HUES48 (cell line): ENCODE measurements around the gene PRKCA.
"Not testable (repeated sequence)": the region's sequence is repeated elsewhere in the genome, so short reads cannot be mapped to it uniquely, and the experiment has no call there.

Experiments used
- H3K27ac ChIP-seq: one replicate; pipeline ENCODE4 v1.7.0; 2013; ENCODE audit warnings: low read depth, low read length, inconsistent platforms
- H3K27me3 ChIP-seq: 2 replicates; pipeline ENCODE4 v1.6.1; 2013; ENCODE audit warnings: mild to moderate bottlenecking, low read length; ENCODE audit not compliant: control insufficient read depth, insufficient read depth
- H3K36me3 ChIP-seq: 2 replicates; pipeline ENCODE4 v1.6.1; 2013; ENCODE audit warnings: low read length; ENCODE audit not compliant: control insufficient read depth, insufficient read depth
- H3K4me1 ChIP-seq: 2 replicates; pipeline ENCODE4 v1.6.1; 2013; ENCODE audit warnings: mild to moderate bottlenecking, low read length; ENCODE audit not compliant: control insufficient read depth, insufficient read depth
- H3K4me3 ChIP-seq: 2 replicates; pipeline ENCODE4 v1.5.1; 2013; ENCODE audit warnings: mild to moderate bottlenecking, low read depth, low read length
- H3K9ac ChIP-seq: 2 replicates; pipeline ENCODE4 v1.6.1; 2013; ENCODE audit warnings: mild to moderate bottlenecking, low read depth, low read length, moderate library complexity
- H3K9me3 ChIP-seq: 2 replicates; pipeline ENCODE4 v1.6.1; 2013; ENCODE audit warnings: low read length; ENCODE audit not compliant: control insufficient read depth, insufficient read depth

The PRKCA gene

DNA sequence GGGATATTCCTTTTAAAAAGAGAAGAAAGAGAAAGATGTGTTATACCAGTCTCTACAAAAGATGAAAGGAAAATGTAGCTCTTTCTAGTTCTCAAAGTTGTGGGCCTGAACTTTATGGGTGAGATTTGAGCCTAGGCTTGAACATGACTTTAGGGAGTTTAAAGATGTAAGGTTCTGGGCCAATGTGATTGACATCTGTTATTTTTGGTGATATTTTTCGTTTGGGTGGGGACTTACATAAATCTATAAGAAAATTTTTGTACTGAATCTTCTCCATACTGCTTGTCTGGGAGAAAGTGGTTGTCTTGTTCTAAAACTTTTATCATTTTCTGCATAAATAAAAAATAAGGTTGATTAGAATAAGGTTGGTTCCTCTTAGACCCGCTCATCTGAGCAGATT, 4.8 kb downstream of the PRKCA start:
- Histone ChIP-seq H3K27ac (no peak overlapping the region), H3K4me1 (peaks cover 40% of the 10 kb centered on the region), H3K9ac (no peak overlapping the region), H3K36me3 (no peaks in the 10 kb centered on the region), H3K9me3 (no peaks in the 10 kb centered on the region), H3K27me3 (no peaks in the 10 kb centered on the region; the same call in 1 of the 2 replicates), H3K4me3 (no peak overlapping the region)

DNA sequence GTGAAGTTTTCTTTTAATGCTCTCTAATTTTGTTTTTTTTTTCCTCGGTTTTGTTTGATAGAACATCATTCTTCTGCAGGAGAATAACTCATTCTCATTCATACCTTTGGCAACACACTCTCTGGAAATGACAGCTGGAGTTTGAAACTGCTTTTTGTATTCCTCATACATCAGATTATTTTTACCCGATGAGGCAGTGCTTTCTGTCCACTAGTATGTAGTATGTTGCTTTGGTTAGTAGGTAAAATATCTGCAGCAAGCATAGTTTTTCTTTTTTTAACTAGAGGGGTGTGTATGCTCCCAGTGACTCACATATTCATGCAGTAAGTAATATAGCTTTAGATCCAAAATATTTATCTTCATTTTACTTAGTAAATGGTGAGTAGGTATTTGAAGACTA, 6.4 kb downstream of the PRKCA start:
- H3K9me3 ChIP-seq, result no peaks in the 10 kb centered on the region
- H3K9ac ChIP-seq, result no peak overlapping the region
- no peak overlapping the region for H3K27ac ChIP-seq
- no peak overlapping the region for H3K4me3 ChIP-seq
- no peaks in the 10 kb centered on the region for H3K36me3 ChIP-seq
- no peaks in the 10 kb centered on the region; the same call in 1 of the 2 replicates for H3K27me3 ChIP-seq
- H3K4me1 ChIP-seq, result peaks cover 40% of the 10 kb centered on the region

DNA sequence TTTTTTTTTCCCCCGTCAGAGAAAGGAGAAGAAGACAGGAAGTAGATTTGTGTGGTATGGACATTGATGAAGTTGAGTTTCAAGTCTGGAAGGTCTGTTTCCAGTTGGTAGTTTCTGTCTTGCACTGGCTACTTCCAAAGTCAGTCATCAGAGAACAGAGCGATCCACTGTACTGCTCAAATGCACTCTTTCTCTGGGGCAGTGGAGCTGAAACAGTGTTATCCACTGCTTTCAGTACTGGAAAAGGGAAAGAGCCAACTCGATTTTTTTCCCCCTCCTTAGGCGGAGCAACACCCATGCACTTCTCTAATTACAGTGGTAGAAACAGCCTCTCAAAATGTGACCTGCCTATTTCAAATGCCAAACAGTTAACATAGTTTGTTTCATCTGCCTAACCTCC, 7.4 kb downstream of the PRKCA start:
- Histone ChIP-seq H3K36me3 (no peaks in the 10 kb centered on the region), H3K27me3 (no peaks in the 10 kb centered on the region), H3K27ac (no peak overlapping the region), H3K9ac (no peak overlapping the region), H3K9me3 (no peaks in the 10 kb centered on the region), H3K4me3 (no peak overlapping the region), H3K4me1 (peaks cover 31% of the 10 kb centered on the region)

DNA sequence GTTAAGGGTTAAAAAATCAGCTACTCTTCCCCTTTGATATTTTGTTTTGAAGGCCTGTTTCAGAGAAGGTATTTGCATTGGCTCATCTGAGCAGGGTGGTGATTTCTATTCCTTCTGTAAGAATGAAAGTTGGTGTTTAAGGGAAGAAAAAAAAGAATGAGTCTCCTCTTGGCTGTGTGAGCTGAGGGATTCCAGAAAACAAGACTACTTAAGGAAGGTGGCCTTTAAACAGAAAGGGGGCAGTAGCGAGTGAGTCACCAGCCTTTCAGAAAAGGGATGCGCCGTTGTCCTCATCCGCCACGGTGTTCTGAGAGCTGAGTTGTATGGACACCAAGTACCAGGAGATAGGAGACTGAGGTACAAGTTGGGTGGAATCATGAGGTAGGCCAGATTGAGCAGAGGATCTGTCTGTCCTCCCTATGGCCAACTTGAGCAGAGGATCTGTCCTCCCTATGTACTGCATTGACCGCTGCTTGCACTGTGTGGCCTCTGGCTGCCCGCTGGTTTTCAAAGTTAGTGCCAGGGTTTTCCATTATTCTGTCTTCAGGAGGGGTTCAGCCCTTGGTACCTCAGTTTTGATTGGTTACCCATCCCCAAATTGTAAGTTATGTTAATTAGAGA, 8.2 kb downstream of the PRKCA start:
- Histone ChIP-seq H3K9me3 (no peaks in the 10 kb centered on the region), H3K27ac (no peak overlapping the region), H3K4me3 (no peak overlapping the region), H3K27me3 (no peaks in the 10 kb centered on the region), H3K36me3 (no peaks in the 10 kb centered on the region), H3K9ac (no peak overlapping the region), H3K4me1 (peaks cover 26% of the 10 kb centered on the region)

DNA sequence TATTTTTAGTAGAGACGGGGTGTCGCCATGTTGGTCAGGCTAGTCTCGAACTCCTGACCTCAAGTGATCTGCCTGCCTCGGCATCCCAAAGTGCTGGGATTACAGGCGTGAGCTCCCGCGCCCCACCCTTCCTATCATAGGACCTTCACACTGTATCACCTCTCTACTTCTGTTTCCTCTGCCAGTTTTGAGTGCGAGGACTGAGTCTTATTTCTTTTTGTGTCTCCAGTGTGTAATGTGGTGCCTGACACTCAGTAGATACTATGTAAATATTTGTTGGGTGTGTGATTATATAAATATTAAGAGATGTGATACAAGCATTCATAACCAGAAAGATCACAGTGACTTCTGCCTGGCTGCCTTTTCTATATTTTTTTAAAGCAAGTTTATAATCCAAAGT, 10.5 kb downstream of the PRKCA start:
- H3K27ac ChIP-seq, result no peak overlapping the region
- no peaks in the 10 kb centered on the region for H3K27me3 ChIP-seq
- H3K9me3 ChIP-seq, result no peaks in the 10 kb centered on the region
- H3K36me3 ChIP-seq, result no peaks in the 10 kb centered on the region
- no peak overlapping the region for H3K9ac ChIP-seq
- H3K4me1 ChIP-seq, result peaks cover 12% of the 10 kb centered on the region
- H3K4me3 ChIP-seq, result no peak overlapping the region

DNA sequence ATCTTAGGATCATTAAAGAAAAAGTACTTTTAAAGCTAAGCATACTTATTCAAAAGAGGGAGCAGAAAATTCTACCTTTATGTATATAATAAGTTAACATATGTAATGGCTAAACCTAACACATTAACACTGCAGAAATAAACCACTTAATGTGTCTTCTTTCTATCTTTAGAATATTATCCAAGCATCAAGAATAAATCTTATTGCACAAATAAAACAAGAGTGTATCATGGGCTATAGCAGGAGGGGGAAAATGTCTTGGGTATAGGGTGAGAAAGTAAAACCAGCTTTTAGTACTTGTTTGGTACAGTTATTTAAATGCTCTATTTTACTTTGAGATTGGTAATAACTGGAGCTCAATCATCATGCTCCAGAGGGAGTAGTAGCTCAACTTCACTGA, 10.9 kb downstream of the PRKCA start:
- H3K9ac ChIP-seq, result no peak overlapping the region
- no peak overlapping the region for H3K4me3 ChIP-seq
- no peaks in the 10 kb centered on the region for H3K27me3 ChIP-seq
- no peak overlapping the region for H3K27ac ChIP-seq
- H3K36me3 ChIP-seq, result no peaks in the 10 kb centered on the region
- H3K9me3 ChIP-seq, result no peaks in the 10 kb centered on the region
- peaks cover 12% of the 10 kb centered on the region for H3K4me1 ChIP-seq

DNA sequence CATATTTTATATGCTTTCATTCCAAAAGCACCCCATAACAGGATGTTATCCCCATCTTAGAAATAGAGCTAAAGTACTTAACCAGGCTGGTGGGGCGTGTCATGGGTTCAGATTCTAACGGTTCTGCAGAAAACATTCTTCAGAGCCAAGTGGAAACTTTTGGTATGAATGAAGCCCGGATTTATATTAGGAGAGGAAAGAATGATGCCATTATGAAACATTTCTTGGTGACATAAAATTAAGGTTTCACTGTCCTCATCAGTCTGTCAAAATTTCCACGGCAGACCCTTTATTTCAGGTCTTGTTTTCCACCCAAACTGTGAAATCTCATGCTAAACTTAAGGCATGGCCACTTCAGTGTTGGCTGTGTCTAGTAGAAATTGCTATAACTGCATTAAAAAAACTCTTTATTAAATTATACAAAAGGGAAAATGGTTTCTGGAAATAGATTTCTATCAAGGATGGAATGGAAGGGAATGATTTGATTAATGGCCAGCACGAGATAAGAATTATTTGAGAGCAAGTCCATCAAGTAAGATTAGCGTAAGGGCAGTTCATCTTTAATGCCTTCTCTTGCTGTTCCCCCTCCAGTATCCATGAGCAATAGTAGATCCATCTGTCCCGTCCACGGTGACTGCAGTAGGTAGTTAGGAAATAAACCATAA, 11.7 kb downstream of the PRKCA start:
- H3K9ac ChIP-seq, result no peak overlapping the region
- no peaks in the 10 kb centered on the region for H3K27me3 ChIP-seq
- H3K27ac ChIP-seq, result no peak overlapping the region
- H3K4me3 ChIP-seq, result no peak overlapping the region
- H3K36me3 ChIP-seq, result no peaks in the 10 kb centered on the region
- peaks cover 12% of the 10 kb centered on the region for H3K4me1 ChIP-seq
- H3K9me3 ChIP-seq, result no peaks in the 10 kb centered on the region

DNA sequence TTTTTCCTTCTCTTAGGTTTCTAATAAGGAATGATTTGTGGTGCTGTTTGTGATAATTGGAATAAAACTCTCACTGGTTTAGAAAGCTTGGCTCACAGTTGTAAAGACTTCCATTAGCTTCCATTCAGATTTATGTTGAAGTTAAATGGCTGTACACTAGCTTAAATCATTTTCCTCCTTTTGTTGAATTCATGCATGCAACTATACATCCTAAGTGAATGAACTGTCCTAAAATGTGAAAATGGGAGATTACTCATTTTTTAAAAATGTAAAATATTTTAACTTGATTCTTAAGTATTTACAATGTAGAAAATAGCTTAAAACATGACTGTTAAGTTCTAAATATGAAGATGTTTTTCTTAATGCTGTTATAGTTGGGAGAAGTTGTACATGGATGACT, 15.2 kb downstream of the PRKCA start:
- no peaks in the 10 kb centered on the region for H3K36me3 ChIP-seq
- H3K9ac ChIP-seq, result no peak overlapping the region
- H3K9me3 ChIP-seq, result no peaks in the 10 kb centered on the region
- no peaks in the 10 kb centered on the region for H3K27me3 ChIP-seq
- H3K4me3 ChIP-seq, result no peak overlapping the region
- no peak overlapping the region for H3K27ac ChIP-seq
- no peaks in the 10 kb centered on the region for H3K4me1 ChIP-seq

DNA sequence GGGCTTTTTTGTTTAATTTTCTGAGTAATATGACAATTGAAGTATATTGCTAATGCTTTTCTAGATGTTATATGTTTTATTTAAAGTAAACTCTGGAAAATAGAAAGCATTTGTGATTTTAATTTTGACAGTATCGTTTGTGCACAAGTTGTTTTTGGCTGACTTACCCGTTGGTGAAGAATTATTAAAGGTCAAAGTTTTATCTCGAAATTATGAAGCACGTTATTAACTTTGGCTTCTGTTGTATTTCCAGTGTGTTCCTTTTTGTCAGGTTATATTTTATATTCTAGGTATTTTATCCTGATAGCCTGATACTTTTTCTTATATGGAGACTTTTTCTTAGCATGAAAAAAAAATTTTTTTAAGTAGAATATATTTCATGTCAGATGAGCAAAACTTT, 16.8 kb downstream of the PRKCA start:
- H3K9me3 ChIP-seq, result no peaks in the 10 kb centered on the region
- H3K36me3 ChIP-seq, result no peaks in the 10 kb centered on the region
- no peaks in the 10 kb centered on the region for H3K4me1 ChIP-seq
- H3K4me3 ChIP-seq, result no peak overlapping the region
- H3K9ac ChIP-seq, result no peak overlapping the region
- H3K27ac ChIP-seq, result no peak overlapping the region
- H3K27me3 ChIP-seq, result no peaks in the 10 kb centered on the region

DNA sequence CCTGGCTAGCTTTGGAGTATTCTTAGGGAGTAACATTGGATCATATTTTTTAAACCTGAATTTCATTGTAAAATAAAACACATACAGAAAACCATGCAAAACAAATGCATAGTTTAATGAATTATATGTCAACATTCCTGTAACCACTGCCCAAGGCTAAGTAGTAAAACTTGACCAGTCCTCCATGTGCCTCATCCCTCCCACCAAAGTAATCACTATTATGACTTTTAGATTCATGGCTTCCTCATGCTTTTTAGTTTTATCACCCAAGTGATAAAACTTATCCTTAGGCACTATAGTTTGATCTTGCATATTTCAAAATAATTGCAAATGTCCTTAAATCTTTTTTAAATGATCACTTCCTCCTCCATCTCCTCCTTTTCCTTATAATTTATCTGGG, 20.4 kb downstream of the PRKCA start:
- H3K27ac ChIP-seq, result no peak overlapping the region
- no peaks in the 10 kb centered on the region for H3K36me3 ChIP-seq
- no peaks in the 10 kb centered on the region for H3K27me3 ChIP-seq
- H3K9ac ChIP-seq, result no peak overlapping the region
- H3K4me3 ChIP-seq, result no peak overlapping the region
- H3K9me3 ChIP-seq, result no peaks in the 10 kb centered on the region
- no peaks in the 10 kb centered on the region for H3K4me1 ChIP-seq

DNA sequence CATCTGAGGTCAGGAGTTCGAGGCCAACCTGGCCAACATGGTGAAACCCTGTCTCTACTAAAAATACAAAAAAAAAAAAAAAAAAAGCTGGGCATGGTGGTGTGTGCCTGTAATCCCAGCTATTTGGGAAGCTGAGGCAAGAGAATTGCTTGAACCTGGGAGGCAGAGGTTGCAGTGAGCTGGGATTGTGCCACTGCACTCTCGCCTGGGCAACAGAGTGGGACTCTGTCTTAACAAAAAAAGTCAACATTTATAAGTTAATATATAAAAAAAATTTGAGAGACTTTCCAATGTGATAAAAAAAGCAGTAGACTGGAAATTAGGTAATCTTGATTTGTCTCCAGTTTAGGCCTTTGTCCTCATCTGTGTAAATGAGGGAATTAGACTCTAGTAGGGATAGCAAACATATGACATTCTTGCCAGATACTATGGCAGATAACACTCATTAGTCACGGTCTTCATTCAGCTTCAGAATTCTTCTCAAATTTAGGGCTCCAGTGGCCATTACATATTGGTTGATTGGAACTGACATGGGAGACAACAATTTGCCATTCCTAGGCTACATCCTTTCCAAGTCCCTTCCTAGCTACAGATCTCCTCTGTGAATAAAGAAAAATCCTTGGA, 22.1 kb downstream of the PRKCA start:
- H3K9me3 ChIP-seq, H3K27ac ChIP-seq, H3K36me3 ChIP-seq, H3K27me3 ChIP-seq, H3K4me3 ChIP-seq, H3K9ac ChIP-seq, H3K4me1 ChIP-seq: not testable (repeated sequence)
